Colonic mucosa (tissue), 4 donors: ENCODE results near the gene GPR149. TPM values are rescaled to one million over a fixed set of nuclear protein-coding genes. Genes with fewer than 3 reads are reported as not detected.

ENCODE experiments used
- DNase-seq: peaks from one replicate; pipeline ENCODE4 v3.0.0-alpha.2; 2020
- H3K27ac ChIP-seq: fragments of 200-600 bp; one replicate; pipeline ENCODE4 v1.8.0; 2021
- H3K27me3 ChIP-seq: fragments of 200-600 bp; one replicate; pipeline ENCODE4 v1.8.0; 2021
- H3K36me3 ChIP-seq: fragments of 200-600 bp; one replicate; pipeline ENCODE4 v1.8.0; 2021
- H3K4me1 ChIP-seq: fragments of 200-600 bp; one replicate; pipeline ENCODE4 v1.8.0; 2021; ENCODE audit warnings: mild to moderate bottlenecking
- H3K4me3 ChIP-seq: fragments of 200-600 bp; one replicate; pipeline ENCODE4 v1.8.0; 2021
- H3K9ac ChIP-seq, 2 donors: one replicate each; pipeline ENCODE4 v1.7.0; 2013; ENCODE audit warnings: control low read depth in 2 of 2, low read depth in 2 of 2, low read length in 2 of 2
- H3K9me3 ChIP-seq: fragments of 200-600 bp; one replicate; pipeline ENCODE4 v1.8.0; 2021
- CTCF ChIP-seq: fragments of 200-600 bp; IDR thresholded peaks from one replicate; pipeline ENCODE4 v1.8.0; 2022; ENCODE audit warnings: antibody characterized with exemption, mild to moderate bottlenecking
- intact Hi-C: fragments of 100-400 bp; cut with DNase I; formaldehyde crosslinking; loops from one replicate; pipeline ENCODE4 v1.14.1; 2022
- total RNA-seq, 2 donors: library from RNA; stranded (reverse); fragmentation: NEBNext Ultra II Directional in 1 of 2; extraction: Animal tissue kit (Norgen Biotek cat#: 25700) in 1 of 2; gene quantifications; one replicate each; pipeline ENCODE4 v1.2.1, GENCODE V29; 2021
- donor health status: healthy.
- donor health status: DM: no; HTN: no; CAD: no.
- donor health status: DM: no; HTN: no; CAD: no.

GPR149 gene
- total RNA-seq, 2 donors from 2014 or later: not detected

- no peak for DNase-seq
- intact Hi-C loops: no loop called here
- no peaks in the 10 kb centered on the region for H3K27me3 ChIP-seq
Measured at GRCh38 chr3:154364849-154365248, 65.1 kb downstream of the GPR149 start.

GRCh38 chr3:154361099-154361498, 68.9 kb downstream of the GPR149 start:
- no peaks in the 10 kb centered on the region for H3K4me1 ChIP-seq
- H3K27ac ChIP-seq: no peak overlapping the region
- H3K27me3 ChIP-seq: no peaks in the 10 kb centered on the region
- DNase-seq: no peak
- no peaks in the 10 kb centered on the region for H3K36me3 ChIP-seq
- H3K4me3 ChIP-seq: no peak overlapping the region
- intact Hi-C loops: no loop called here
- TF ChIP-seq CTCF: no peak
- H3K9ac ChIP-seq: no peak overlapping the region
- no peaks in the 10 kb centered on the region for H3K9me3 ChIP-seq

More at GRCh38 chr3:154364849-154365248, 65.1 kb downstream of the GPR149 start:
- H3K4me1 ChIP-seq: no peaks in the 10 kb centered on the region
- H3K36me3 ChIP-seq: no peaks in the 10 kb centered on the region
- H3K9ac ChIP-seq: no peak overlapping the region
- no peak for TF ChIP-seq CTCF
- H3K4me3 ChIP-seq: no peak overlapping the region
- H3K9me3 ChIP-seq: no peaks in the 10 kb centered on the region
- H3K27ac ChIP-seq: no peak overlapping the region

GRCh38 chr3:154356009-154356408, 74.0 kb downstream of the GPR149 start:
- no peak overlapping the region for H3K9ac ChIP-seq
- no peaks in the 10 kb centered on the region for H3K9me3 ChIP-seq
- no peaks in the 10 kb centered on the region for H3K36me3 ChIP-seq
- no peaks in the 10 kb centered on the region for H3K4me1 ChIP-seq
- no peak for TF ChIP-seq CTCF
- no peaks in the 10 kb centered on the region for H3K27me3 ChIP-seq
- no peak overlapping the region for H3K27ac ChIP-seq
- H3K4me3 ChIP-seq: no peak overlapping the region
- intact Hi-C loops: no loop called here
- DNase-seq: no peak

- no peak for DNase-seq
- no peaks in the 10 kb centered on the region for H3K36me3 ChIP-seq
- no peaks in the 10 kb centered on the region for H3K4me1 ChIP-seq
- no peak overlapping the region for H3K4me3 ChIP-seq
- intact Hi-C loops: no loop called here
- no peak for TF ChIP-seq CTCF
- no peak overlapping the region for H3K27ac ChIP-seq
- no peak overlapping the region for H3K9ac ChIP-seq
- H3K9me3 ChIP-seq: no peaks in the 10 kb centered on the region
- no peaks in the 10 kb centered on the region for H3K27me3 ChIP-seq
Measured at GRCh38 chr3:154349223-154349622, 80.8 kb downstream of the GPR149 start.

GRCh38 chr3:154345422-154346122, 84.4 kb downstream of the GPR149 start:
- no peak overlapping the region for H3K27ac ChIP-seq
- H3K9me3 ChIP-seq: no peaks in the 10 kb centered on the region
- no peaks in the 10 kb centered on the region for H3K36me3 ChIP-seq
- no peak overlapping the region for H3K4me3 ChIP-seq
- intact Hi-C loops: no loop called here
- H3K4me1 ChIP-seq: no peaks in the 10 kb centered on the region
- no peak for DNase-seq
- TF ChIP-seq CTCF: no peak
- H3K9ac ChIP-seq: no peak overlapping the region
- H3K27me3 ChIP-seq: no peaks in the 10 kb centered on the region
